ENCODE data around the gene CTTN.

CTTN gene

DNA sequence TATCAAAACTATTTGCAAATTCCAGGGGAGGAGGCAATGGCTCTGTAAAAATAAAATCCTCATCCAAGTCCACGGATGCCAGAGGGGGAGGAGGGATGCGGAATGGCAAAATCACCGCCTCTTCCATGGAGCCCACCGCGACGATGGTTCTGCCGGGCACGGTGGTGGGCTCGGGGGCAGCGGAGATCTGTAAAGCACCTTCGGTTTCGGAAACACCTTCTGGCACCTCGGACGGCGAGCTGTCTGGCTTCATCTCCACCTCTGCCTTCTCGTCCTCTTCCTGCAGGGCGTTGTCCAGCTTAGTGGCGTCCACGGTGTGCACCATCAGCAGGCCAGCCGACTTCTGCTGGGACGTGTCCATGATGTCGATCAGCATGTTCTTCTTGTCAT lies 87.7 kb downstream of the CTTN start:
- TF ChIP-seq, protein P1, sequence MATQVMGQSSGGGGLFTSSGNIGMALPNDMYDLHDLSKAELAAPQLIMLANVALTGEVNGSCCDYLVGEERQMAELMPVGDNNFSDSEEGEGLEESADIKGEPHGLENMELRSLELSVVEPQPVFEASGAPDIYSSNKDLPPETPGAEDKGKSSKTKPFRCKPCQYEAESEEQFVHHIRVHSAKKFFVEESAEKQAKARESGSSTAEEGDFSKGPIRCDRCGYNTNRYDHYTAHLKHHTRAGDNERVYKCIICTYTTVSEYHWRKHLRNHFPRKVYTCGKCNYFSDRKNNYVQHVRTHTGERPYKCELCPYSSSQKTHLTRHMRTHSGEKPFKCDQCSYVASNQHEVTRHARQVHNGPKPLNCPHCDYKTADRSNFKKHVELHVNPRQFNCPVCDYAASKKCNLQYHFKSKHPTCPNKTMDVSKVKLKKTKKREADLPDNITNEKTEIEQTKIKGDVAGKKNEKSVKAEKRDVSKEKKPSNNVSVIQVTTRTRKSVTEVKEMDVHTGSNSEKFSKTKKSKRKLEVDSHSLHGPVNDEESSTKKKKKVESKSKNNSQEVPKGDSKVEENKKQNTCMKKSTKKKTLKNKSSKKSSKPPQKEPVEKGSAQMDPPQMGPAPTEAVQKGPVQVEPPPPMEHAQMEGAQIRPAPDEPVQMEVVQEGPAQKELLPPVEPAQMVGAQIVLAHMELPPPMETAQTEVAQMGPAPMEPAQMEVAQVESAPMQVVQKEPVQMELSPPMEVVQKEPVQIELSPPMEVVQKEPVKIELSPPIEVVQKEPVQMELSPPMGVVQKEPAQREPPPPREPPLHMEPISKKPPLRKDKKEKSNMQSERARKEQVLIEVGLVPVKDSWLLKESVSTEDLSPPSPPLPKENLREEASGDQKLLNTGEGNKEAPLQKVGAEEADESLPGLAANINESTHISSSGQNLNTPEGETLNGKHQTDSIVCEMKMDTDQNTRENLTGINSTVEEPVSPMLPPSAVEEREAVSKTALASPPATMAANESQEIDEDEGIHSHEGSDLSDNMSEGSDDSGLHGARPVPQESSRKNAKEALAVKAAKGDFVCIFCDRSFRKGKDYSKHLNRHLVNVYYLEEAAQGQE (IDR thresholded peaks at IDR 0.05; ENCODE audit: insufficient read depth in 1 of 2, low read depth in 2 of 2, low read length in 2 of 2), result no peak
- TF ChIP-seq SIN3A (IDR thresholded peaks at IDR 0.05; ENCODE audit: borderline replicate concordance, insufficient read depth, low read length), result no peak
